Measurements from ENCODE around the gene SLC9A9.

SLC9A9 gene

GRCh38 chr3:143830786-143831185 lies 17.5 kb downstream of the SLC9A9 start:
- DNase-seq: no peak
- no peak for TF ChIP-seq GATA1 (IDR thresholded peaks at IDR 0.05; ENCODE audit: low read depth, low read length)
- no peak for TF ChIP-seq POLR2A (IDR thresholded peaks at IDR 0.05; ENCODE audit: low read length)

- no peak for TF ChIP-seq POLR2A (IDR thresholded peaks at IDR 0.05; ENCODE audit: low read length)
- no peak for TF ChIP-seq GATA1 (IDR thresholded peaks at IDR 0.05; ENCODE audit: low read depth, low read length)
- DNase-seq: peak; percentile 6 to 17
These were observed 18.2 kb downstream of the SLC9A9 start for GRCh38 chr3:143830063-143830462.

- no peak for TF ChIP-seq GATA1 (IDR thresholded peaks at IDR 0.05; ENCODE audit: low read depth, low read length)
- no peak for TF ChIP-seq POLR2A (IDR thresholded peaks at IDR 0.05; ENCODE audit: low read length)
- no peak for DNase-seq
These were observed 20.8 kb downstream of the SLC9A9 start for GRCh38 chr3:143827425-143827824.

GRCh38 chr3:143826296-143826695 lies 22.0 kb downstream of the SLC9A9 start:
- no peak for DNase-seq
- no peak for TF ChIP-seq POLR2A (IDR thresholded peaks at IDR 0.05; ENCODE audit: low read length)
- TF ChIP-seq GATA1 (IDR thresholded peaks at IDR 0.05; ENCODE audit: low read depth, low read length): no peak

- no peak for TF ChIP-seq GATA1 (IDR thresholded peaks at IDR 0.05; ENCODE audit: low read depth, low read length)
- no peak for TF ChIP-seq POLR2A (IDR thresholded peaks at IDR 0.05; ENCODE audit: low read length)
- no peak for DNase-seq
These were observed 22.8 kb downstream of the SLC9A9 start for GRCh38 chr3:143825513-143825912.

GRCh38 chr3:143824735-143825385 lies 23.4 kb downstream of the SLC9A9 start:
- no peak for DNase-seq

GRCh38 chr3:143822798-143823197 lies 25.5 kb downstream of the SLC9A9 start:
- TF ChIP-seq POLR2A (IDR thresholded peaks at IDR 0.05; ENCODE audit: low read length): no peak
- TF ChIP-seq GATA1 (IDR thresholded peaks at IDR 0.05; ENCODE audit: low read depth, low read length): no peak
- DNase-seq: no peak

More at GRCh38 chr3:143824735-143825385, 23.4 kb downstream of the SLC9A9 start:
- TF ChIP-seq POLR2A (IDR thresholded peaks at IDR 0.05; ENCODE audit: low read length): no peak
- TF ChIP-seq GATA1 (IDR thresholded peaks at IDR 0.05; ENCODE audit: low read depth, low read length): no peak

- DNase-seq: no peak
- no peak for TF ChIP-seq POLR2A (IDR thresholded peaks at IDR 0.05; ENCODE audit: low read length)
- TF ChIP-seq GATA1 (IDR thresholded peaks at IDR 0.05; ENCODE audit: low read depth, low read length): no peak
These were observed 25.9 kb downstream of the SLC9A9 start for GRCh38 chr3:143822374-143822773.

- no peak for DNase-seq
- TF ChIP-seq POLR2A (IDR thresholded peaks at IDR 0.05; ENCODE audit: low read length) (no peak), GATA1 (IDR thresholded peaks at IDR 0.05; ENCODE audit: low read depth, low read length) (no peak)
These were observed 26.4 kb downstream of the SLC9A9 start for GRCh38 chr3:143821862-143822261.

GRCh38 chr3:143820466-143821221 lies 27.6 kb downstream of the SLC9A9 start:
- no peak for DNase-seq
- TF ChIP-seq GATA1 (IDR thresholded peaks at IDR 0.05; ENCODE audit: low read depth, low read length): no peak
- TF ChIP-seq POLR2A (IDR thresholded peaks at IDR 0.05; ENCODE audit: low read length): no peak

- TF ChIP-seq GATA1 (IDR thresholded peaks at IDR 0.05; ENCODE audit: low read depth, low read length) (no peak), POLR2A (IDR thresholded peaks at IDR 0.05; ENCODE audit: low read length) (no peak)
- no peak for DNase-seq
These were observed 28.4 kb downstream of the SLC9A9 start for GRCh38 chr3:143819890-143820289.

GRCh38 chr3:143814443-143814889 lies 33.8 kb downstream of the SLC9A9 start:
- no peak for DNase-seq

GRCh38 chr3:143812481-143812880 lies 35.8 kb downstream of the SLC9A9 start:
- DNase-seq: no peak
- TF ChIP-seq GATA1 (IDR thresholded peaks at IDR 0.05; ENCODE audit: low read depth, low read length) (no peak), POLR2A (IDR thresholded peaks at IDR 0.05; ENCODE audit: low read length) (no peak)

More at GRCh38 chr3:143814443-143814889, 33.8 kb downstream of the SLC9A9 start:
- TF ChIP-seq GATA1 (IDR thresholded peaks at IDR 0.05; ENCODE audit: low read depth, low read length) (no peak), POLR2A (IDR thresholded peaks at IDR 0.05; ENCODE audit: low read length) (no peak)

GRCh38 chr3:143811602-143812001 lies 36.7 kb downstream of the SLC9A9 start:
- TF ChIP-seq POLR2A (IDR thresholded peaks at IDR 0.05; ENCODE audit: low read length) (no peak), GATA1 (IDR thresholded peaks at IDR 0.05; ENCODE audit: low read depth, low read length) (no peak)

GRCh38 chr3:143810953-143811265 lies 37.4 kb downstream of the SLC9A9 start:
- no peak for DNase-seq
- no peak for TF ChIP-seq POLR2A (IDR thresholded peaks at IDR 0.05; ENCODE audit: low read length)
- no peak for TF ChIP-seq GATA1 (IDR thresholded peaks at IDR 0.05; ENCODE audit: low read depth, low read length)

More at GRCh38 chr3:143811602-143812001, 36.7 kb downstream of the SLC9A9 start:
- DNase-seq: no peak
